CD14-positive monocyte (primary cell): Measurements from ENCODE around the gene SLC26A1. TPM values are rescaled to one million over a fixed set of nuclear protein-coding genes. Genes with fewer than 3 reads are reported as not detected.
A peak's percentile ranks its signal among the peaks of the same experiment; 100 is the strongest.

Experiments
- DNase-seq, 3 donors: peaks; one replicate each; pipeline ENCODE4 v3.0.0-alpha.2; 2011 to 2022
- H2AFZ ChIP-seq: 2 replicates; pipeline ENCODE4 v1.6.0; 2012; ENCODE audit warnings: mild to moderate bottlenecking, low read depth, low read length, inconsistent platforms; ENCODE audit not compliant: insufficient read depth, poor library complexity, severe bottlenecking
- H3K27ac ChIP-seq, 2 donors: 1 replicate in 1 of 2; 2 replicates in 1 of 2; pipeline ENCODE4 v1.5.1; 2012 to 2013; ENCODE audit warnings: low read length in 2 of 2, control low read depth in 1 of 2, inconsistent platforms in 1 of 2, low read depth in 1 of 2, mild to moderate bottlenecking in 1 of 2
- H3K27me3 ChIP-seq, 2 donors: one replicate each; pipeline versions ENCODE4 v1.6.0 to v1.6.1; 2011 to 2013; ENCODE audit warnings: low read length in 2 of 2; ENCODE audit not compliant: control insufficient read depth in 2 of 2, insufficient read depth in 2 of 2
- H3K36me3 ChIP-seq, 2 donors: replicated peaks in 1 of 2; 1 replicate in 1 of 2; 2 replicates in 1 of 2; pipeline versions ENCODE4 v1.5.1 to v1.6.1; 2012 to 2013; ENCODE audit warnings: low read length in 2 of 2, control low read depth in 1 of 2, inconsistent platforms in 1 of 2, mild to moderate bottlenecking in 1 of 2; ENCODE audit not compliant: insufficient read depth in 2 of 2, control insufficient read depth in 1 of 2
- H3K4me1 ChIP-seq, 2 donors: 1 replicate in 1 of 2; 2 replicates in 1 of 2; pipeline versions ENCODE4 v1.5.1 to v1.6.1; 2012 to 2013; ENCODE audit warnings: low read length in 2 of 2, control low read depth in 1 of 2, inconsistent platforms in 1 of 2, mild to moderate bottlenecking in 1 of 2, moderate library complexity in 1 of 2; ENCODE audit not compliant: insufficient read depth in 2 of 2, control insufficient read depth in 1 of 2
- H3K4me2 ChIP-seq: replicated peaks from 2 replicates; pipeline ENCODE3; 2012; ENCODE audit warnings: low read length, moderate library complexity, mild to moderate bottlenecking; ENCODE audit not compliant: poor library complexity, severe bottlenecking; ENCODE audit errors: extremely low read depth
- H3K4me3 ChIP-seq, 3 experiments: fragments of 200-600 bp in 1 of 3; sonication (generic) in 1 of 3; replicated peaks in 1 of 3; 1 replicate in 2 of 3; 2 replicates in 1 of 3; pipeline ENCODE4 v1.5.1; 2011 to 2013; ENCODE audit warnings: low read length in 3 of 3, mild to moderate bottlenecking in 3 of 3, control low read depth in 2 of 3, low read depth in 2 of 3, inconsistent platforms in 1 of 3, moderate library complexity in 1 of 3
- H3K79me2 ChIP-seq: 2 replicates; pipeline ENCODE4 v1.6.0; 2012; ENCODE audit warnings: mild to moderate bottlenecking, control low read depth, inconsistent platforms, low read length, moderate library complexity; ENCODE audit not compliant: insufficient read depth
- H3K9ac ChIP-seq: 2 replicates; pipeline ENCODE4 v1.6.0; 2017; ENCODE audit warnings: low read length, mild to moderate bottlenecking; ENCODE audit not compliant: insufficient read depth, poor library complexity, severe bottlenecking
- H3K9me3 ChIP-seq, 2 donors: replicated peaks in 1 of 2; 1 replicate in 1 of 2; 2 replicates in 1 of 2; pipeline versions ENCODE4 v1.5.1 to v1.6.1; 2012 to 2013; ENCODE audit warnings: low read length in 2 of 2, control low read depth in 1 of 2; ENCODE audit not compliant: control insufficient read depth in 1 of 2, insufficient read depth in 1 of 2
- H4K20me1 ChIP-seq: 2 replicates; pipeline ENCODE4 v1.6.0; 2012; ENCODE audit warnings: mild to moderate bottlenecking, low read length, control low read depth, moderate library complexity; ENCODE audit not compliant: insufficient read depth
- H3K27ac Mint-ChIP-seq, 7 donors: one replicate each; pipeline ENCODE4 v1.8.0; 2020; ENCODE audit warnings: mild to moderate bottlenecking in 7 of 7, mixed read lengths in 7 of 7, moderate library complexity in 6 of 7, inconsistent platforms in 2 of 7
- H3K27me3 Mint-ChIP-seq, 3 donors: one replicate each; pipeline ENCODE4 v1.8.0; 2021 to 2022; ENCODE audit warnings: low read depth in 3 of 3, mild to moderate bottlenecking in 3 of 3, mixed read lengths in 3 of 3, moderate library complexity in 3 of 3, inconsistent platforms in 1 of 3
- H3K36me3 Mint-ChIP-seq, 2 donors: one replicate each; pipeline ENCODE4 v1.8.0; 2020; ENCODE audit warnings: mixed read lengths in 2 of 2, inconsistent platforms in 1 of 2, mild to moderate bottlenecking in 1 of 2
- H3K4me1 Mint-ChIP-seq: one replicate; pipeline ENCODE4 v1.8.0; 2020; ENCODE audit warnings: mild to moderate bottlenecking, mixed read lengths
- H3K4me3 Mint-ChIP-seq, 2 donors: one replicate each; pipeline ENCODE4 v1.8.0; 2020; ENCODE audit warnings: mild to moderate bottlenecking in 2 of 2, mixed read lengths in 2 of 2, moderate library complexity in 1 of 2
- H3K9me3 Mint-ChIP-seq, 7 donors: one replicate each; pipeline ENCODE4 v1.8.0; 2020 to 2022; ENCODE audit warnings: mixed read lengths in 7 of 7, mild to moderate bottlenecking in 6 of 7, moderate library complexity in 6 of 7, inconsistent platforms in 2 of 7
- WGBS: methylation state at CpG from one replicate; pipeline ENCODE4 v1.1.5; 2013; ENCODE audit warnings: missing lambda C conversion rate; ENCODE audit not compliant: insufficient coverage; 5-methylcytosine and 5-hydroxymethylcytosine counted together
- intact Hi-C, 2 donors: fragments of 100-400 bp; cut with micrococcal nuclease; formaldehyde crosslinking; loops; one replicate each; pipeline versions ENCODE4 v1.15.0 to v1.15.1; 2023
- polyA plus RNA-seq, 3 donors: library from polyadenylated mRNA; depleted of rRNA in 1 of 3; unstranded in 2 of 3; stranded (reverse) in 1 of 3; fragments of 300-500 nt in 2 of 3; fragments of >200 nt in 1 of 3; fragmentation: Illumina TruSeq in 2 of 3; gene quantifications; 1 replicate in 2 of 3; 2 replicates in 1 of 3; pipeline ENCODE4 v1.2.3, GENCODE V29; 2012 to 2021
- TF ChIP-seq, protein P1 (sequence below): fragments of 200-600 bp; IDR thresholded peaks from one replicate; pipeline ENCODE4 v1.8.0; 2022; ENCODE audit warnings: antibody characterized with exemption, mild to moderate bottlenecking

SLC26A1 gene
- polyA plus RNA-seq, 3 donors = 0.16 to 0.37 (median 0.18) TPM

DNA sequence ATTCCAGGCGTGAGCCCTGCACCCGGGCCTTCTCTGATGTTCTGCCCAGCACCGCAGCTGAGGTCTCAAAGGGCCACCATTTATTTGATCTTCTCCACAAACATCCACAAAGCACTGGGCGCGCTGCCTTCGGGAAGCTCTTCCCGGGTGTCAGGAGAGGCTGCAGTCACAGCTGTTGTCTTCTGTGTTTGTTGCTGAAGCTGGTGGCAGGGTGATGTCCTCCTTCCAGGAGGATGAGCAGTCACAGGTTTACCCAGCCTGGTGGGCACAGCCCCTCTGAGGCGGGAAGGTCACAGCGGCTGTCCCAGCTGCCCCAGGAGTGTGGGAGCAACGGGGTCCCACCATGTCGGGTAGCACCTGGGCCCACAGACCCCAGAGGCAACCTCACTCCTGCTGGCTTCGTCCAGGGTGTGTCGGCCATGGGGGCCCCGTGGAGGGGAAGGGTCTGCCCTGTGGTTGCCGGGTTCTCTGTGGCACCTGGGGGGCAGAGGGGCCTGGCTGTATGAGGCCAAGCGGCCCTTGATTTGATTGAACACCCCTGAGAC, 45.8 kb upstream of the SLC26A1 start:
- Histone ChIP-seq H3K79me2 (no peaks in the 10 kb centered on the region), H3K27ac (no peak overlapping the region), H3K4me3 (no peak overlapping the region), H3K9me3 (no peaks in the 10 kb centered on the region), H3K36me3 (no peaks in the 10 kb centered on the region), H2AFZ (no peak overlapping the region), H4K20me1 (no peaks in the 10 kb centered on the region), H3K27me3 (no peaks in the 10 kb centered on the region), H3K9ac (no peak overlapping the region), H3K4me2 (no peak overlapping the region), H3K4me1 (peaks cover 9 to 10% of the 10 kb centered on the region in 2 donors)
- Mint-ChIP-seq H3K9me3 (no peaks in the 10 kb centered on the region), H3K27me3 (peaks cover 0 to 8% (median 1%) of the 10 kb centered on the region in 3 donors), H3K4me1 (peaks cover 8% of the 10 kb centered on the region), H3K27ac (peak overlapping the region in 1 of 7 donors; percentile 40), H3K4me3 (no peak overlapping the region), H3K36me3 (no peaks in the 10 kb centered on the region)
- WGBS = 95% methylated on average over 11 of the region's 16 CpGs
- no peak for DNase-seq
- TF ChIP-seq, protein P1, sequence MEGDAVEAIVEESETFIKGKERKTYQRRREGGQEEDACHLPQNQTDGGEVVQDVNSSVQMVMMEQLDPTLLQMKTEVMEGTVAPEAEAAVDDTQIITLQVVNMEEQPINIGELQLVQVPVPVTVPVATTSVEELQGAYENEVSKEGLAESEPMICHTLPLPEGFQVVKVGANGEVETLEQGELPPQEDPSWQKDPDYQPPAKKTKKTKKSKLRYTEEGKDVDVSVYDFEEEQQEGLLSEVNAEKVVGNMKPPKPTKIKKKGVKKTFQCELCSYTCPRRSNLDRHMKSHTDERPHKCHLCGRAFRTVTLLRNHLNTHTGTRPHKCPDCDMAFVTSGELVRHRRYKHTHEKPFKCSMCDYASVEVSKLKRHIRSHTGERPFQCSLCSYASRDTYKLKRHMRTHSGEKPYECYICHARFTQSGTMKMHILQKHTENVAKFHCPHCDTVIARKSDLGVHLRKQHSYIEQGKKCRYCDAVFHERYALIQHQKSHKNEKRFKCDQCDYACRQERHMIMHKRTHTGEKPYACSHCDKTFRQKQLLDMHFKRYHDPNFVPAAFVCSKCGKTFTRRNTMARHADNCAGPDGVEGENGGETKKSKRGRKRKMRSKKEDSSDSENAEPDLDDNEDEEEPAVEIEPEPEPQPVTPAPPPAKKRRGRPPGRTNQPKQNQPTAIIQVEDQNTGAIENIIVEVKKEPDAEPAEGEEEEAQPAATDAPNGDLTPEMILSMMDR = no peak
- intact Hi-C loops = no loop called here

DNA sequence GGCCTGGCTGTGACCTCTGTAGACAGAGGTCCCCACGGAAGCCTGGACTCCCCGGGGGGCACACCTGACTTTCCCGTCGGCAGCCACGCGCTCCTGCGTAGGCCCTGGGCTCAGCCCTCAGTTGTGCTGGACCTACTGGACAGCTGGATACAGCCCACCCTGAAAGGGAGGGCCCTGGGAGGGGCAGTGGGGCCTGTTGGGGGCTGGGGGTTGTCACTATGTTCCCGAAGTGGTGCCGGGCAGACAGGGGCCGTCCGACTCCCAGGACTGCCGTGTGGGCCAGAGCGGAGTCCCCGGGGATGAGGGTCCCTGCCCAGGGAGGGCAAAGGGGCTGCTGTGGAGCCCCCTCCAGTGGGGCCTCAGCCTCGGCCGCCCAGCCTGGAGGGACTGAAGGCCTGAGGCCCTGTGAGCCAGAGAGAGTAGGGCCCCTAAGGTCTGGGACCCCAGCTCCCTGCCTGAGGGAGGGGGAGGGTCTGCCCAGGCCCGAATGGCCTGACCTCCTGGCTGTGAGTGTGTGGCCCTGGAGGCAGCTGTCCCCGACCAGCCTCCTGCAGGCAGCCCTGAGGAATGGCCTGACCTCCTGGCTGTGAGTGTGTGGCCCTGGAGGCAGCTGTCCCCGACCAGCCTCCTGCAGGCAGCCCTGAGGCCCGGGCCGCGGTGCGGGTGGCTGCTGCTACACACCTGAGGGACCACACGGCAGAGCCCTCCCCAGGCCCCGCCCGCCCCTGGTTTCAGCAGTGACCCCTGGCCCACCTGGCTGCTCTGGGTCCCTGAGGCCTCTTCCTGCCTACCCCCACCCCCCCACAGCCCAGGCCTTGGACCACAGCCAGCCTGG, 44.0 kb upstream of the SLC26A1 start:
- H3K4me1 ChIP-seq = no peaks in the 10 kb centered on the region
- 94% methylated on average over 24 of the region's 26 CpGs for WGBS
- H3K27me3 Mint-ChIP-seq = peaks cover 1 to 13% (median 5%) of the 10 kb centered on the region in 3 donors
- H3K4me3 ChIP-seq = no peak overlapping the region
- H3K4me2 ChIP-seq = no peak overlapping the region
- TF ChIP-seq, protein P1 = no peak
- H3K27me3 ChIP-seq = no peaks in the 10 kb centered on the region
- no peak overlapping the region for H3K9ac ChIP-seq
- H3K9me3 Mint-ChIP-seq = no peaks in the 10 kb centered on the region
- H3K79me2 ChIP-seq = no peaks in the 10 kb centered on the region
- no peak for DNase-seq
- no peaks in the 10 kb centered on the region for H3K9me3 ChIP-seq
- H3K4me1 Mint-ChIP-seq = no peaks in the 10 kb centered on the region
- H3K27ac Mint-ChIP-seq = no peak overlapping the region
- no peak overlapping the region for H3K4me3 Mint-ChIP-seq
- H2AFZ ChIP-seq = no peak overlapping the region
- intact Hi-C loops = no loop called here
- no peak overlapping the region for H3K27ac ChIP-seq
- H3K36me3 ChIP-seq = no peaks in the 10 kb centered on the region
- H3K36me3 Mint-ChIP-seq = no peaks in the 10 kb centered on the region
- no peaks in the 10 kb centered on the region for H4K20me1 ChIP-seq
